GM12878 (cell line): ENCODE data around the gene TXNDC17. TPM values are rescaled to one million over a fixed set of nuclear protein-coding genes. Genes with fewer than 3 reads are reported as not detected.

ENCODE experiments used
- ATAC-seq: fragments of 200-7000 bp; cut with Tn5 transposase; 3 replicates; pipeline ENCODE4 v1.9.1; 2020; ENCODE audit warnings: mild to moderate bottlenecking, moderate library complexity
- BruUV-seq: library from RNA; stranded (reverse); fragments of 400-500 nt; replicated peaks from 2 replicates; lab custom pipeline; 2021; lab: Mats Ljungman, UMichigan
- CTCF ChIA-PET: fragments of 300-600 bp; sonication (Branson Sonifier 250); formaldehyde crosslinking; extraction: SDS; loops from one replicate; lab custom pipeline; 2021; ENCODE audit warnings: inconsistent platforms; lab: Yijun Ruan, JAX
- POLR2A ChIA-PET: fragments of 350-600 bp; formaldehyde crosslinking; extraction: SDS; loops from one replicate; lab custom pipeline; 2021; ENCODE audit warnings: inconsistent platforms; lab: Charles Lee
- RAD21 ChIA-PET: fragments of 300-600 bp; sonication (Branson Sonifier 250); formaldehyde crosslinking; loops from one replicate; lab custom pipeline; 2023; ENCODE audit warnings: antibody characterized with exemption; ENCODE audit not compliant: unreplicated experiment; lab: Charles Lee
- SMC1A ChIA-PET: fragments of 300-600 bp; sonication (Branson Sonifier 250); formaldehyde crosslinking; loops from one replicate; lab custom pipeline; 2023; ENCODE audit not compliant: unreplicated experiment, uncharacterized antibody; lab: Charles Lee
- DNase-seq: peaks from one replicate; pipeline ENCODE4 v3.0.0-alpha.2; 2011; ENCODE audit warnings: low read depth, low spot score
- FAIRE-seq: peaks from 3 replicates; lab custom pipeline; 2011; peaks lifted over from hg19 to GRCh38; lab: Jason Lieb, UNC
- H2AFZ ChIP-seq: 2 replicates; pipeline ENCODE4 v1.6.0; 2011; ENCODE audit warnings: low read depth, low read length, control low read depth; ENCODE audit not compliant: control insufficient read depth
- H3K27ac ChIP-seq: 2 replicates; pipeline ENCODE4 v1.5.1; 2011; ENCODE audit warnings: control low read depth; ENCODE audit not compliant: control insufficient read depth, insufficient read depth
- H3K27me3 ChIP-seq, 2 experiments: replicated peaks in 1 of 2; 2 replicates each; pipeline versions ENCODE4 v1.6.0 to v1.6.1; 2011; ENCODE audit warnings: low read length in 1 of 2; ENCODE audit not compliant: control insufficient read depth in 2 of 2, insufficient read depth in 2 of 2
- H3K36me3 ChIP-seq, 2 experiments: 2 replicates each; pipeline ENCODE4 v1.5.1; 2011; ENCODE audit warnings: low read length in 1 of 2; ENCODE audit not compliant: control insufficient read depth in 2 of 2, insufficient read depth in 2 of 2
- H3K4me1 ChIP-seq: 2 replicates; pipeline ENCODE4 v1.6.1; 2011; ENCODE audit warnings: mild to moderate bottlenecking, low read length, moderate library complexity, mixed read lengths; ENCODE audit not compliant: control insufficient read depth, insufficient read depth
- H3K4me2 ChIP-seq: 2 replicates; pipeline ENCODE4 v1.6.0; 2011; ENCODE audit warnings: control low read depth; ENCODE audit not compliant: control insufficient read depth, insufficient read depth
- H3K4me3 ChIP-seq: fragments of 200-600 bp; sonication (generic); 2 replicates; pipeline ENCODE4 v1.5.1; 2016
- H3K79me2 ChIP-seq: 2 replicates; pipeline ENCODE4 v1.6.0; 2011; ENCODE audit warnings: low read length; ENCODE audit not compliant: control insufficient read depth, insufficient read depth
- H3K9ac ChIP-seq: 2 replicates; pipeline ENCODE4 v1.8.0; 2011; ENCODE audit warnings: low read length, control low read depth, mixed read lengths; ENCODE audit not compliant: control insufficient read depth, insufficient read depth
- H3K9me3 ChIP-seq: replicated peaks from 3 replicates; pipeline ENCODE4 v1.5.1; 2011; ENCODE audit warnings: mild to moderate bottlenecking, low read length; ENCODE audit not compliant: control insufficient read depth, insufficient read depth
- H4K20me1 ChIP-seq: 2 replicates; pipeline ENCODE4 v1.6.0; 2011; ENCODE audit not compliant: control insufficient read depth, insufficient read depth
- E2F8 ChIP-seq: fragments of 450-650 bp; IDR thresholded peaks from 2 replicates; pipeline ENCODE4 v1.6.1; 2018; ENCODE audit warnings: mild to moderate bottlenecking, low read depth, moderate library complexity; ENCODE audit not compliant: partially characterized antibody
- GABPA ChIP-seq: IDR thresholded peaks from 2 replicates; pipeline ENCODE4 v1.6.1; 2014; ENCODE audit warnings: antibody characterized with exemption, low read depth, mild to moderate bottlenecking, inconsistent platforms
- HSF1 ChIP-seq: fragments of 150-350 bp; IDR thresholded peaks from 2 replicates; pipeline ENCODE4 v1.6.1; 2014; ENCODE audit warnings: mild to moderate bottlenecking, low read depth, low read length
- JUND ChIP-seq: IDR thresholded peaks from 2 replicates; pipeline ENCODE4 v1.6.1; 2012; ENCODE audit warnings: low read depth, mild to moderate bottlenecking, low read length, improper control_type of control experiment, moderate library complexity
- NFIC ChIP-seq: IDR thresholded peaks from 2 replicates; pipeline ENCODE4 v1.6.1; 2012; ENCODE audit warnings: low read depth, mild to moderate bottlenecking, inconsistent platforms, low read length, moderate library complexity
- NKRF ChIP-seq: fragments of 450-650 bp; conservative IDR thresholded peaks from 2 replicates; pipeline ENCODE4 v1.6.1; 2017; ENCODE audit warnings: mild to moderate bottlenecking, moderate library complexity
- PML ChIP-seq: IDR thresholded peaks from 2 replicates; pipeline ENCODE4 v1.6.1; 2012; ENCODE audit warnings: low read length, inconsistent platforms
- SMARCA5 ChIP-seq: fragments of 450-650 bp; IDR thresholded peaks from 2 replicates; pipeline ENCODE4 v1.6.1; 2017; ENCODE audit warnings: mild to moderate bottlenecking
- SUZ12 ChIP-seq: fragments of 200-600 bp; sonication (generic); IDR thresholded peaks from one replicate; pipeline ENCODE4 v1.6.1; 2018; ENCODE audit warnings: antibody characterized with exemption, mild to moderate bottlenecking; ENCODE audit not compliant: unreplicated experiment
- ZBTB11 ChIP-seq: fragments of 450-650 bp; formaldehyde crosslinking; IDR thresholded peaks from 2 replicates; pipeline ENCODE4 v1.5.0; 2022; ENCODE audit warnings: mild to moderate bottlenecking, missing genetic modification characterization
- ZNF217 ChIP-seq: fragments of 450-650 bp; IDR thresholded peaks from 2 replicates; pipeline ENCODE4 v1.6.1; 2017; ENCODE audit warnings: antibody characterized with exemption, mild to moderate bottlenecking
- WGBS: methylation state at CpG from one replicate; pipeline ENCODE4 v1.1.6; 2016; ENCODE audit warnings: low lambda C conversion rate; ENCODE audit not compliant: insufficient replicate concordance, insufficient coverage; ENCODE audit errors: missing lambda C conversion rate; 5-methylcytosine and 5-hydroxymethylcytosine counted together
- in situ Hi-C: fragments of 300-500 bp; cut with MboI; formaldehyde crosslinking; loops from 9 replicates; pipeline ENCODE4 v1.14.3; 2018; ENCODE audit warnings: mixed read lengths
- intact Hi-C: fragments of 100-400 bp; cut with micrococcal nuclease; formaldehyde crosslinking; loops from one replicate; pipeline ENCODE4 v1.14.2; 2022; ENCODE audit not compliant: unreplicated experiment
- polyA plus RNA-seq, 11 experiments: library from polyadenylated mRNA; depleted of rRNA in 4 of 11; unstranded in 6 of 11; stranded (reverse) in 5 of 11; fragments of >200 nt; fragmentation: Nextera tagmentation in 4 of 11; fragmentation: Illumina TruSeq in 1 of 11; extraction: Ambion mirVana in 4 of 11; extraction: Trizol in 1 of 11; gene quantifications; 1 replicate in 1 of 11; 2 replicates in 10 of 11; pipeline versions ENCODE4 v1.2.1 to v1.2.3, GENCODE V29; 2011 to 2016; ENCODE audit warnings: inconsistent platforms in 2 of 11, missing spikeins in 2 of 11, low read depth in 1 of 11
- total RNA-seq, 4 experiments: library from RNA; depleted of rRNA in 3 of 4; stranded (reverse); fragments of >200 nt in 3 of 4; fragmentation: Illumina TruSeq in 1 of 4; extraction: Trizol in 1 of 4; gene quantifications; 2 replicates each; pipeline versions ENCODE4 v1.2.1 to v1.2.3, GENCODE V29; 2013 to 2021

The TXNDC17 gene
- total and polyA plus RNA-seq, 10 of the 15 experiments (the other 5 are each of a cell fraction or from before 2014, with no cell fraction given): 124 to 957 (median 216) TPM

GRCh38 chr17:6676802-6677157, 35.9 kb downstream of the TXNDC17 start:
- Histone ChIP-seq H3K27me3 (peaks cover 0 to 5% of the 10 kb centered on the region in 2 experiments; a peak in 3 of 4 replicates), H4K20me1 (no peaks in the 10 kb centered on the region), H3K36me3 (no peaks in the 10 kb centered on the region), H3K79me2 (no peaks in the 10 kb centered on the region), H3K4me1 (peaks cover 4% of the 10 kb centered on the region; the same call in 1 of the 2 replicates), H3K9ac (no peak overlapping the region), H3K27ac (no peak overlapping the region), H3K4me2 (no peak overlapping the region), H3K4me3 (no peak overlapping the region), H2AFZ (no peak overlapping the region), H3K9me3 (no peaks in the 10 kb centered on the region)
- ChIA-PET SMC1A (no interaction called here), RAD21 (no interaction called here), POLR2A (no interaction called here), CTCF (interaction anchor here (0.9 to 1.1 kb wide), 2 partner anchors 166 to 328 kb away, joined by 3 read pairs; no protein-coding TSS in a partner anchor)
- no peak for DNase-seq
- BruUV-seq: no TSS peak
- intact Hi-C loops (no loop called here), in situ Hi-C loops (no loop called here)
- no peak for ATAC-seq
- FAIRE-seq: no peak
- WGBS: 26% methylated on average over 6 of the region's 6 CpGs
- no peak for TF ChIP-seq JUND
- no peak for TF ChIP-seq NKRF
- no peak for TF ChIP-seq E2F8
- TF ChIP-seq SUZ12: no peak
- TF ChIP-seq SMARCA5: no peak
- no peak for TF ChIP-seq ZNF217
- no peak for TF ChIP-seq GABPA
- TF ChIP-seq PML: no peak
- no peak for TF ChIP-seq NFIC
- no peak for TF ChIP-seq ZBTB11
- TF ChIP-seq HSF1: no peak
